Left kidney (tissue), 2 donors: ENCODE measurements around the gene VEZT. TPM values are rescaled to one million over a fixed set of nuclear protein-coding genes. Genes with fewer than 3 reads are reported as not detected.
"Not testable (repeated sequence)": the region's sequence is repeated elsewhere in the genome, so short reads cannot be mapped to it uniquely, and the experiment has no call there.

Source experiments
- DNase-seq: peaks from one replicate; pipeline ENCODE4 v3.0.0-alpha.2; 2013
- polyA plus RNA-seq: library from polyadenylated mRNA; unstranded; fragments of 120-200 nt; gene quantifications from one replicate; pipeline ENCODE4 v1.2.1, GENCODE V29; 2013; ENCODE audit not compliant: insufficient read length

VEZT gene
- polyA plus RNA-seq, 1 donor, result 94.7 TPM

- no peak for DNase-seq
Observed at GRCh38 chr12:95321516-95322246, 104.1 kb downstream of the VEZT start.

GRCh38 chr12:95322326-95322725, 104.7 kb downstream of the VEZT start:
- no peak for DNase-seq

- DNase-seq, result no peak
Observed at GRCh38 chr12:95323212-95323611, 105.6 kb downstream of the VEZT start.

GRCh38 chr12:95324246-95324645, 106.6 kb downstream of the VEZT start:
- not testable (repeated sequence) for DNase-seq

- no peak for DNase-seq
Observed at GRCh38 chr12:95325501-95325900, 107.9 kb downstream of the VEZT start.

- DNase-seq, result no peak
Observed at GRCh38 chr12:95326445-95326844, 108.8 kb downstream of the VEZT start.

GRCh38 chr12:95326855-95327254, 109.2 kb downstream of the VEZT start:
- DNase-seq, result no peak

GRCh38 chr12:95328708-95329107, 111.1 kb downstream of the VEZT start:
- no peak for DNase-seq

- no peak for DNase-seq
Observed at GRCh38 chr12:95335948-95336347, 118.3 kb downstream of the VEZT start.

GRCh38 chr12:95336387-95337067, 118.9 kb downstream of the VEZT start:
- peak; percentile 85 for DNase-seq

GRCh38 chr12:95337146-95337545, 119.5 kb downstream of the VEZT start:
- DNase-seq, result peak; percentile 39

- DNase-seq, result no peak
Observed at GRCh38 chr12:95339086-95339788, 121.6 kb downstream of the VEZT start.

GRCh38 chr12:95342008-95342407, 124.4 kb downstream of the VEZT start:
- DNase-seq, result no peak

GRCh38 chr12:95343461-95344230, 126.0 kb downstream of the VEZT start:
- no peak for DNase-seq

GRCh38 chr12:95349291-95349690, 131.7 kb downstream of the VEZT start:
- no peak for DNase-seq

GRCh38 chr12:95351748-95352147, 134.1 kb downstream of the VEZT start:
- DNase-seq, result no peak

Other genes with a start within 250 kb of the VEZT start
- gene NDUFA12, start 214.1 kb upstream of the VEZT start, polyA plus RNA-seq, result 107 TPM
- gene NR2C1, start 144.2 kb upstream of the VEZT start, polyA plus RNA-seq, result 102 TPM
- gene FGD6, start 340 bp upstream of the VEZT start, polyA plus RNA-seq, result 13.9 TPM